Common myeloid progenitor, CD34-positive (primary cell): ENCODE measurements around the gene CCDC9B.

ENCODE experiments used
- CTCF ChIA-PET: fragments of 350-600 bp; sonication (Branson Sonifier 250); formaldehyde crosslinking; loops from one replicate; lab custom pipeline; 2021; ENCODE audit warnings: antibody characterized with exemption; lab: Charles Lee
- POLR2A ChIA-PET: fragments of 350-600 bp; sonication (Branson Sonifier 250); formaldehyde crosslinking; loops from one replicate; lab custom pipeline; 2021; ENCODE audit warnings: antibody characterized with exemption; lab: Charles Lee
- DNase-seq, 3 donors: peaks; one replicate each; pipeline versions ENCODE4 v3.0.0 to v3.0.0-alpha.2; 2013
- H3K27ac ChIP-seq, 2 experiments: 1 replicate in 1 of 2; 2 replicates in 1 of 2; pipeline ENCODE4 v1.7.0; 2013; ENCODE audit warnings: inconsistent platforms in 2 of 2, low read length in 2 of 2, mild to moderate bottlenecking in 2 of 2, low read depth in 1 of 2, moderate library complexity in 1 of 2; ENCODE audit not compliant: severe bottlenecking in 2 of 2, insufficient read depth in 1 of 2, poor library complexity in 1 of 2
- H3K27me3 ChIP-seq, 5 experiments: replicated peaks in 2 of 5; 1 replicate in 3 of 5; 2 replicates in 2 of 5; pipeline versions ENCODE4 v1.6.1 to v1.7.0; 2013; ENCODE audit warnings: low read length in 4 of 5, mild to moderate bottlenecking in 2 of 5, moderate library complexity in 2 of 5, inconsistent platforms in 1 of 5; ENCODE audit not compliant: insufficient read depth in 5 of 5, control insufficient read depth in 4 of 5
- H3K36me3 ChIP-seq, 4 experiments: 1 replicate in 2 of 4; 2 replicates in 2 of 4; pipeline versions ENCODE4 v1.6.1 to v1.7.0; 2013; ENCODE audit warnings: low read length in 3 of 4, control low read depth in 1 of 4, mild to moderate bottlenecking in 1 of 4; ENCODE audit not compliant: control insufficient read depth in 4 of 4, insufficient read depth in 4 of 4
- H3K4me1 ChIP-seq, 4 experiments: 1 replicate in 3 of 4; 2 replicates in 1 of 4; pipeline versions ENCODE4 v1.6.1 to v1.7.1; 2013; ENCODE audit warnings: low read length in 3 of 4, mild to moderate bottlenecking in 3 of 4, control low read depth in 1 of 4, inconsistent platforms in 1 of 4, moderate library complexity in 1 of 4; ENCODE audit not compliant: control insufficient read depth in 4 of 4, insufficient read depth in 4 of 4; ENCODE audit errors: control extremely low read depth in 1 of 4
- H3K4me3 ChIP-seq, 7 experiments: 1 replicate in 4 of 7; 2 replicates in 3 of 7; pipeline versions ENCODE4 v1.5.1 to v1.7.0; 2013; ENCODE audit warnings: mild to moderate bottlenecking in 7 of 7, low read length in 6 of 7, moderate library complexity in 6 of 7, inconsistent platforms in 2 of 7, low read depth in 2 of 7, control low read depth in 1 of 7; ENCODE audit not compliant: insufficient read depth in 4 of 7, control insufficient read depth in 1 of 7; ENCODE audit errors: extremely low read depth in 1 of 7
- H3K9me3 ChIP-seq, 5 experiments: 1 replicate in 4 of 5; 2 replicates in 1 of 5; pipeline versions ENCODE4 v1.6.1 to v1.7.1; 2013; ENCODE audit warnings: low read length in 4 of 5, mild to moderate bottlenecking in 2 of 5, inconsistent platforms in 1 of 5, low read depth in 1 of 5, moderate library complexity in 1 of 5; ENCODE audit not compliant: control insufficient read depth in 4 of 5, insufficient read depth in 2 of 5; ENCODE audit errors: control extremely low read depth in 1 of 5
- WGBS: methylation state at CpG from one replicate; pipeline ENCODE4 v1.1.5; 2013; ENCODE audit not compliant: insufficient coverage; 5-methylcytosine and 5-hydroxymethylcytosine counted together

The CCDC9B gene

DNA sequence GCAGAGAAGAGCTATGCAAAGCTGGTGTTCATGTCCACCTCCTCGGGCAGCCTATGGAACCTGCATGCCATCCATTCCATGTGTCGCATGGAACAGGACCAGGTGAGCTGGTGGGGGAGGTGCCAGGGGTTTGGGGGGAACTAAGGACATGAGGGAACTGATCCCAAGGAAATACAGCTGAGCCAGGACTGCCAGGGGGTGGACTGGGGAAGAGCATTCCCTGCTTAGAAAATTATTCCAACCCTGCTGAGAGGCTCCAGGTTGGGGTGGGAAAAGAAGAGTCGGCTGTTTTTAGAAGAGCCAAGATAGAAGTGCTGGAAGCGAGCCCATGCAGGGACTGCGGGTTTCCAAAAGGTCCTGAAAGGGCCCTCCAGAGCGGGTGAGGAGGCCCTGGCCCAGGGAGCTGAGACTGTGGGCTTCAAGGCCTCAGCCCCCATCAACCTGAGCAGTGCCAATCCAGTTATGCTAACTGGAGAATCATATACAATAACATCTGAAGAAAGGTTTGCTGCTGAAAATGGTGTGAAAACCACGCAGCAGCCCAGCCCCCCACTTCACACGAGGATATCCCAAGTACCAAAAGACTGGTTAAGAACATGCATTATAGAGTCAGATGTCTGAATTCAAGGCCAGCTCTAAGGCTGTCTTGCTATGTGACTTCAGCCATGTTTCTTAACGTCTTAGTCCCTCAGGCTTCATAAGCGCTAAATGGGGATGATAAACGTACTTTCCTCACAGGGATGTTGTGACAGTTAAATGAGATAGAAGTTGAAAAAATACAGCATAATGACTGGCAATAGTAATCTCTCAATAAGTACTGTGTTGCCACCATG lies 25.1 kb upstream of the CCDC9B start:
- DNase-seq: no peak
- CTCF ChIA-PET: interaction anchor here (0.8 to 7.7 kb wide), 16 partner anchors 10 to 83 kb away, joined by 3 to 112 read pairs (median 4); partner anchors contain the start of genes ANKRD63, CCDC9B, DISP2 and INAFM2
- H3K27me3 ChIP-seq: no peaks in the 10 kb centered on the region
- H3K4me3 ChIP-seq: no peak overlapping the region
- POLR2A ChIA-PET: interaction anchor here (0.9 kb wide), 1 partner anchor 10 kb away, joined by 3 read pairs; no protein-coding TSS in a partner anchor
- H3K36me3 ChIP-seq: peaks cover 0 to 4% (median 0%) of the 10 kb centered on the region in 4 experiments
- WGBS: 98% methylated on average over 10 of the region's 11 CpGs
- H3K4me1 ChIP-seq: peaks cover 4 to 20% (median 16%) of the 10 kb centered on the region in 4 experiments
- no peak overlapping the region for H3K27ac ChIP-seq
- no peaks in the 10 kb centered on the region for H3K9me3 ChIP-seq

DNA sequence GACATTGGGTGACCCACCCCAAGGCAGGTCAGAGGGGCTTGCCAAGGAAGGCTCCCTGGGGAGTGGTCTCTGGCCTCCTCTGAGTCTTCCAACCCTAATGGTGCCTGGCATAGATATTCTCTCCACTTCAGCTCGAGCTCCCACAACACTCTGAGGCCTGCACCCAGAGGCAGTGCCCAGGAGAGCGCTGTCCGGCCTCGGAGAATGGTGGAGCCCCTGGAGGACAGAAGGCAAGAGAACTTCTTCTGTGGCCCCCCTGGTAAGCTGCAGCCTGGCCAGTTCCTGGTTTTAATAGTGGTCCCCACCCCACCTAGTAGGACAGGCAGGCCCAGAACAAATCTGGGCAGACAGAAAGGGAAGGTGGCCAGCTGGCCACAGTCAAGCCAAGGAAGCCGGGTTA lies 24.3 kb upstream of the CCDC9B start:
- no peaks in the 10 kb centered on the region for H3K27me3 ChIP-seq
- no peak for DNase-seq
- H3K9me3 ChIP-seq: no peaks in the 10 kb centered on the region
- POLR2A ChIA-PET: interaction anchor here (0.9 kb wide), 1 partner anchor 9 kb away, joined by 3 read pairs; no protein-coding TSS in a partner anchor
- CTCF ChIA-PET: interaction anchor here (0.9 to 7.7 kb wide), 10 partner anchors 9 to 82 kb away, joined by 3 to 112 read pairs (median 4); partner anchors contain the start of genes ANKRD63, CCDC9B, DISP2 and INAFM2
- H3K4me3 ChIP-seq: no peak overlapping the region
- no peak overlapping the region for H3K27ac ChIP-seq
- H3K36me3 ChIP-seq: peaks cover 0 to 4% (median 0%) of the 10 kb centered on the region in 4 experiments
- 92% methylated on average over 5 of the region's 5 CpGs for WGBS
- peaks cover 4 to 20% (median 16%) of the 10 kb centered on the region in 4 experiments for H3K4me1 ChIP-seq

DNA sequence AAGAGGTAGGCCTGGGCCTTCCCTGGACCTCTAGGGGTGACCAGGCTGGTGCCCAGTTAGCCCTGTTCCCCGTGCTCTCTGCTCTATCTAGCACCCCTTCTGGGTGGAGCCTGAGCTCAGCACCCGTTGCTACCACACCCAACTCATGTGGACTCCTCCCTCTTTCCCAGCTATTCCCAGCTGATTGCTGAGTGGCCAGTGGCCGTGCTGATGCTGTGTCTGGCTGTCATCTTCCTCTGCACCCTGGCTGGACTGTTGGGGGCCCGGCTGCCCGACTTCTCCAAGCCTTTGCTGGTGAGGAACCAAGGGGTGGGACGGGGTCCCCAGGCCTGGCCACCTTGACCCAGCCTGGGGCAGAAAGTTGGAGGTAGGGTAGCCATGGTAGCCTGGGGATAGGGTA lies 23.5 kb upstream of the CCDC9B start:
- CTCF ChIA-PET: interaction anchor here (1.3 to 7.7 kb wide), 5 partner anchors 9 to 59 kb away, joined by 3 to 112 read pairs (median 5); partner anchors contain the start of genes CCDC9B and PHGR1

DNA sequence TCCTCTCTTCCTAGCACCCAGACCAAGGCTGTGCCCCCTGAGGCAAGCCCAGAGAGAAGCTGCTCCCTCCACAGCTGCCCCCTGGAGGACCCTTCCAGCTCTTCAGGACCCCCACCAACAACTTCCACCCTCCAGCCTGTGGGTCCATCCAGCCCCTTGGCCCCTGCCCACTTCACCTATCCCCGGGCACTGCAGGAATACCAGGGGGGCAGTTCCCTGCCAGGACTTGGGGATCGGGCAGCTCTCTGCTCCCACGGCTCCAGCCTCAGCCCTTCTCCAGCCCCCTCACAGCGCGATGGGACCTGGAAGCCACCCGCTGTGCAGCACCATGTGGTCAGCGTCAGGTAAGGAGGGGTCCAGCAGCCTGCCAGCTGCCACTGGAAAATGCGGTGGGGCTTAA lies 22.9 kb upstream of the CCDC9B start:
- H3K4me1 ChIP-seq: peaks cover 4 to 23% (median 20%) of the 10 kb centered on the region in 4 experiments
- no peak overlapping the region for H3K27ac ChIP-seq
- H3K9me3 ChIP-seq: no peaks in the 10 kb centered on the region
- peaks cover 0 to 4% (median 0%) of the 10 kb centered on the region in 4 experiments for H3K36me3 ChIP-seq
- POLR2A ChIA-PET: no interaction called here
- no peak for DNase-seq
- CTCF ChIA-PET: interaction anchor here (1.3 to 7.7 kb wide), 4 partner anchors 9 to 59 kb away, joined by 4 to 112 read pairs (median 45); partner anchors contain the start of genes CCDC9B and PHGR1
- peaks cover 0 to 2% (median 0%) of the 10 kb centered on the region in 5 experiments for H3K27me3 ChIP-seq
- H3K4me3 ChIP-seq: no peak overlapping the region
- 100% methylated on average over 5 of the region's 8 CpGs for WGBS

More for the DNA sequence above, 23.5 kb upstream of the CCDC9B start:
- POLR2A ChIA-PET: no interaction called here
- DNase-seq: no peak
- WGBS: 89% methylated on average over 5 of the region's 6 CpGs
- Histone ChIP-seq H3K4me3 (no peak overlapping the region), H3K4me1 (peaks cover 4 to 20% (median 16%) of the 10 kb centered on the region in 4 experiments), H3K9me3 (no peaks in the 10 kb centered on the region), H3K36me3 (peaks cover 0 to 4% (median 0%) of the 10 kb centered on the region in 4 experiments), H3K27ac (no peak overlapping the region), H3K27me3 (no peaks in the 10 kb centered on the region)

DNA sequence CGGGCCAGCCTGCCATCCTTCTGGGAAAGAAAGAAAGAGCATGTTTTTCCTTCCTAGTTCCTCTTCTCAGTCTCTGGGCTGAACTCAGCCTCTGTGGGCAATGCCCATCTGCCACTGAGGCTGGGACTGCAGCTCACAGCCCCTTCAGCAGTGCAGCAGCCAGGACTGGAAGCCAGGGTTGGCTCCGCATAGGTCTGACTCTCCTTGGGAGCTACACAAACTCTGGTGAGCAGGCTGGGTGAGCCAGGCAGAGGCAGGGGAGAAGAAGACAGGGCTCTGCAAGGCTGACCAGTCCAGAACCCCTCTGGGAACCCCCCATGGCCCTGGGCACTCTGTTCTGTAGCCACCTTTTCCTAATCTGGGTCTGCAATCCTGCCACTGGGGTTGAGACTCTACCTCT lies 20.9 kb upstream of the CCDC9B start:
- Histone ChIP-seq H3K27ac (no peak overlapping the region), H3K9me3 (no peaks in the 10 kb centered on the region), H3K4me3 (no peak overlapping the region), H3K4me1 (peaks cover 0 to 19% (median 14%) of the 10 kb centered on the region in 4 experiments), H3K27me3 (peaks cover 0 to 2% (median 0%) of the 10 kb centered on the region in 5 experiments), H3K36me3 (peaks cover 0 to 4% (median 0%) of the 10 kb centered on the region in 4 experiments)
- no peak for DNase-seq
- POLR2A ChIA-PET: no interaction called here
- WGBS: 83% methylated on average over 2 of the region's 2 CpGs
- CTCF ChIA-PET: interaction anchor here (1.1 to 10.9 kb wide), 2 partner anchors 15 to 20 kb away, joined by 3 to 139 read pairs; partner anchors contain the start of gene CCDC9B

DNA sequence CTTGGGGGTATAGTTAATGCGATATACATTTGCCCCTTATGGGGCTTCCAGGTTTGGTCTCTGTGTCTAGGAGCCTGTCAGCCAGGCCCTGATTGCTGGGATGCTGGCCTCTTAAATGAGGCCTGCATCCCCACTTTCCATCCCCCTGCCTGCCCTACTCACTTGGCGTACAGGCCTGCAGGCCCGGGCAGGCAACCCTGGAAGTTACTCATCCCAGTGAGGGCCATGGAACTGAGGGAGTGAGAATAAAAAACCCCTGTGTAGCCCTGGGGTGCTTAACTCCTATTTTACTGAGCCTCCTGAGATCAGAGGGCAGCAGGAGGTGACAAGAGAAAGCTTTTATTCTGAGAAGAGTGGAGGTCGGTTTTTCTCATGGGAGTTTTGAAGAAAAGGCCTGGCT lies 19.3 kb upstream of the CCDC9B start:
- POLR2A ChIA-PET: no interaction called here

More for the DNA sequence above, 19.3 kb upstream of the CCDC9B start:
- Histone ChIP-seq H3K9me3 (no peaks in the 10 kb centered on the region), H3K4me1 (peaks cover 0 to 22% (median 15%) of the 10 kb centered on the region in 4 experiments), H3K4me3 (no peak overlapping the region), H3K36me3 (peaks cover 0 to 4% (median 0%) of the 10 kb centered on the region in 4 experiments), H3K27me3 (peaks cover 0 to 2% (median 0%) of the 10 kb centered on the region in 5 experiments), H3K27ac (no peak overlapping the region)
- DNase-seq: no peak
- CTCF ChIA-PET: interaction anchor here (1.0 to 10.9 kb wide), 3 partner anchors 19 to 81 kb away, joined by 3 to 139 read pairs (median 4); partner anchors contain the start of gene CCDC9B
- WGBS: 98% methylated on average over 4 of the region's 4 CpGs
